Lower lobe of right lung (tissue), 2 donors: ENCODE results near the gene MYOM1. TPM values are rescaled to one million over a fixed set of nuclear protein-coding genes. Genes with fewer than 3 reads are reported as not detected.
A peak's percentile ranks its signal among the peaks of the same experiment; 100 is the strongest.
"Not testable (repeated sequence)": the region's sequence is repeated elsewhere in the genome, so short reads cannot be mapped to it uniquely, and the experiment has no call there.

Source experiments
- ATAC-seq, 2 donors: fragments of 200-7000 bp; cut with Tn5 transposase; one replicate each; pipeline ENCODE4 v1.9.1; 2020 to 2022; ENCODE audit warnings: mild to moderate bottlenecking in 2 of 2, moderate library complexity in 2 of 2
- DNase-seq: peaks from one replicate; pipeline ENCODE4 v3.0.0-alpha.2; 2020
- H3K27ac ChIP-seq: fragments of 200-600 bp; one replicate; pipeline ENCODE4 v1.8.0; 2022
- H3K27me3 ChIP-seq: fragments of 200-600 bp; one replicate; pipeline ENCODE4 v1.8.0; 2022; ENCODE audit warnings: low read depth
- H3K36me3 ChIP-seq: fragments of 200-600 bp; one replicate; pipeline ENCODE4 v1.8.0; 2022; ENCODE audit warnings: mild to moderate bottlenecking
- H3K4me1 ChIP-seq: fragments of 200-600 bp; one replicate; pipeline ENCODE4 v1.8.0; 2022
- H3K4me3 ChIP-seq: fragments of 200-600 bp; one replicate; pipeline ENCODE4 v1.8.0; 2022; ENCODE audit warnings: mild to moderate bottlenecking
- H3K9me3 ChIP-seq: fragments of 200-600 bp; one replicate; pipeline ENCODE4 v1.8.0; 2022
- CTCF ChIP-seq: fragments of 200-600 bp; IDR thresholded peaks from one replicate; pipeline ENCODE4 v1.8.0; 2022; ENCODE audit warnings: antibody characterized with exemption, mild to moderate bottlenecking
- intact Hi-C: fragments of 100-400 bp; cut with DNase I; formaldehyde crosslinking; loops from one replicate; pipeline ENCODE4 v1.11.0; 2022
- total RNA-seq: library from RNA; stranded (reverse); fragmentation: NEBNext Ultra II Directional; extraction: Animal tissue kit (Norgen Biotek cat#: 25700); gene quantifications from one replicate; pipeline ENCODE4 v1.2.1, GENCODE V29; 2021
- donor health status: DM: no; HTN: yes; CAD: no; lungs with severe emphysema.

MYOM1 gene
- total RNA-seq, 1 donor from 2014 or later = 5.0 TPM

GRCh38 chr18:3071676-3072075, 148.1 kb downstream of the MYOM1 start:
- Histone ChIP-seq H3K27ac (no peak overlapping the region), H3K4me3 (no peak overlapping the region), H3K36me3 (no peaks in the 10 kb centered on the region), H3K9me3 (no peaks in the 10 kb centered on the region), H3K27me3 (no peaks in the 10 kb centered on the region), H3K4me1 (no peaks in the 10 kb centered on the region)
- DNase-seq (no peak), ATAC-seq (no peak)
- intact Hi-C loops = no loop called here
- no peak for TF ChIP-seq CTCF

- no peak overlapping the region for H3K27ac ChIP-seq
- ATAC-seq (no peak), DNase-seq (no peak)
- no peaks in the 10 kb centered on the region for H3K4me1 ChIP-seq
- H3K4me3 ChIP-seq = no peak overlapping the region
- no peak for TF ChIP-seq CTCF
- H3K9me3 ChIP-seq = no peaks in the 10 kb centered on the region
- no peaks in the 10 kb centered on the region for H3K27me3 ChIP-seq
- H3K36me3 ChIP-seq = no peaks in the 10 kb centered on the region
- intact Hi-C loops = no loop called here
These were observed 149.9 kb downstream of the MYOM1 start for GRCh38 chr18:3069671-3070433.

- no peak for TF ChIP-seq CTCF
- Histone ChIP-seq H3K4me3 (peak overlapping the region; percentile 4), H3K9me3 (no peaks in the 10 kb centered on the region), H3K27me3 (no peaks in the 10 kb centered on the region), H3K27ac (no peak overlapping the region), H3K36me3 (no peaks in the 10 kb centered on the region), H3K4me1 (peaks cover 6% of the 10 kb centered on the region)
- DNase-seq (no peak), ATAC-seq (no peak)
- intact Hi-C loops = no loop called here
These were observed 152.0 kb downstream of the MYOM1 start for GRCh38 chr18:3067722-3068121.

GRCh38 chr18:3067165-3067661, 152.6 kb downstream of the MYOM1 start:
- ATAC-seq = no peak
- H3K27me3 ChIP-seq = no peaks in the 10 kb centered on the region
- TF ChIP-seq CTCF = no peak
- no peak for DNase-seq
- H3K9me3 ChIP-seq = no peaks in the 10 kb centered on the region
- peak overlapping the region; percentile 4 for H3K4me3 ChIP-seq
- intact Hi-C loops = no loop called here
- H3K4me1 ChIP-seq = peaks cover 11% of the 10 kb centered on the region
- H3K27ac ChIP-seq = no peak overlapping the region
- H3K36me3 ChIP-seq = no peaks in the 10 kb centered on the region

- DNase-seq (no peak), ATAC-seq (no peak)
- intact Hi-C loops = no loop called here
- H3K4me3 ChIP-seq = no peak overlapping the region
- H3K4me1 ChIP-seq = peaks cover 11% of the 10 kb centered on the region
- no peak for TF ChIP-seq CTCF
- no peaks in the 10 kb centered on the region for H3K9me3 ChIP-seq
- H3K27me3 ChIP-seq = no peaks in the 10 kb centered on the region
- no peaks in the 10 kb centered on the region for H3K36me3 ChIP-seq
- H3K27ac ChIP-seq = no peak overlapping the region
These were observed 153.2 kb downstream of the MYOM1 start for GRCh38 chr18:3066341-3067110.

GRCh38 chr18:3063766-3064165, 156.0 kb downstream of the MYOM1 start:
- H3K27me3 ChIP-seq, H3K4me3 ChIP-seq, ATAC-seq, H3K36me3 ChIP-seq, H3K9me3 ChIP-seq, DNase-seq, intact Hi-C loops, H3K27ac ChIP-seq: not testable (repeated sequence)
- H3K4me1 ChIP-seq = peaks cover 33% of the 10 kb centered on the region
